DND-41 (cell line): ENCODE data around the gene GRM7.

Experiments used
- EZH2 ChIP-seq: IDR thresholded peaks from 3 replicates; pipeline ENCODE4 v1.6.1; 2012; ENCODE audit warnings: borderline replicate concordance, low read depth, mild to moderate bottlenecking, moderate library complexity, low read length, inconsistent platforms; ENCODE audit not compliant: severe bottlenecking
- TF ChIP-seq, protein P1 (sequence below): IDR thresholded peaks from 2 replicates; pipeline ENCODE4 v1.5.1; 2012; ENCODE audit warnings: borderline replicate concordance, low read length, moderate library complexity, mild to moderate bottlenecking; ENCODE audit not compliant: poor library complexity, severe bottlenecking; ENCODE audit errors: extremely low read depth

- TF ChIP-seq, protein P1, sequence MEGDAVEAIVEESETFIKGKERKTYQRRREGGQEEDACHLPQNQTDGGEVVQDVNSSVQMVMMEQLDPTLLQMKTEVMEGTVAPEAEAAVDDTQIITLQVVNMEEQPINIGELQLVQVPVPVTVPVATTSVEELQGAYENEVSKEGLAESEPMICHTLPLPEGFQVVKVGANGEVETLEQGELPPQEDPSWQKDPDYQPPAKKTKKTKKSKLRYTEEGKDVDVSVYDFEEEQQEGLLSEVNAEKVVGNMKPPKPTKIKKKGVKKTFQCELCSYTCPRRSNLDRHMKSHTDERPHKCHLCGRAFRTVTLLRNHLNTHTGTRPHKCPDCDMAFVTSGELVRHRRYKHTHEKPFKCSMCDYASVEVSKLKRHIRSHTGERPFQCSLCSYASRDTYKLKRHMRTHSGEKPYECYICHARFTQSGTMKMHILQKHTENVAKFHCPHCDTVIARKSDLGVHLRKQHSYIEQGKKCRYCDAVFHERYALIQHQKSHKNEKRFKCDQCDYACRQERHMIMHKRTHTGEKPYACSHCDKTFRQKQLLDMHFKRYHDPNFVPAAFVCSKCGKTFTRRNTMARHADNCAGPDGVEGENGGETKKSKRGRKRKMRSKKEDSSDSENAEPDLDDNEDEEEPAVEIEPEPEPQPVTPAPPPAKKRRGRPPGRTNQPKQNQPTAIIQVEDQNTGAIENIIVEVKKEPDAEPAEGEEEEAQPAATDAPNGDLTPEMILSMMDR: no peak
- TF ChIP-seq EZH2: no peak
Observed at GRCh38 chr3:7382293-7383010, 521.5 kb downstream of the GRM7 start.
